Measurements from ENCODE around the gene CTBP1. TPM values are rescaled to one million over a fixed set of nuclear protein-coding genes. Genes with fewer than 3 reads are reported as not detected.

CTBP1 gene
- total and polyA plus RNA-seq, 7 experiments from 2014 or later: 57.2 to 233 (median 180) TPM

DNA sequence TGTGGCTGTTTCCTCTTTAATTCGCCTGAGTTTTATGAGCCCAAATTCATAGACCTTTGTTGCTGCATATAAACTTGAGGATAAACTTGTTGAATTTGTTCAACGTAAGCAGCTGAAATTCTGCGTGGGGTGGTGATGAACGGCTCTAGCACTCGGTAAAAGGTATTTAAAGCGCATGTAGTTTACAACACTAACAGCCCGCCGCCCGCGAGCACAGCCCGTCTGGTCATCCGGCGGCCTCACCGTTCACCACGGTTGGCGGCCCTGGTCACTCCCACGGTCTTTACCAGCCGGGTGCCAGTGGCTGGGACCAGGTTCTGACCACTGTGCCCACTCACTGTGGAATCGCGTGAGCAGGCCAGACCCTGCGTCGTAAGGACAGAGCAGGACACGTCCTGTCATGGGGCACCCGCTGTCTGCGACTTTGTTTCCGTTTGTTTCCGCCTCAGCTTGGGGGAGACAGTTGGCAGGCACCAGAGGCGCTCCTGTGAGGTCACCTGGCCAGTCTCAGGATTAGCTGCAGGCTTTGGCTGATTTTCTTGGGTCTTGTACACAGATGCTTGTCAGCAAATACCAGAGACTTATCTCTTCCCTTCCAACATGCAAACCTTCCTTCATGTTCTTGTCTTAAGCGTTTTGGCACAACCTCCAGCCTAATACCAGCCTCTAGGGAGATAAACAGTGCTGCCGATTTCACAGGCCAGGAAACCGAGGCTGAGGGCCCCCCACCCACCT is 39.8 kb downstream of the CTBP1 start:
- ChIA-PET CTCF (no interaction called here), POLR2A (no interaction called here)
- peaks cover 0 to 11% (median 7%) of the 10 kb centered on the region in 7 donors for H3K4me1 Mint-ChIP-seq
- Histone ChIP-seq H3K4me1 (ENCODE audit: control insufficient read depth in 2 of 2, insufficient read depth in 2 of 2, low read length in 2 of 2) (peaks cover 0 to 19% of the 10 kb centered on the region in 2 donors), H3K36me3 (ENCODE audit: control insufficient read depth in 2 of 3, insufficient read depth in 3 of 3, low read length in 3 of 3) (peaks cover 0 to 44% (median 0%) of the 10 kb centered on the region in 3 experiments), H3K27me3 (ENCODE audit: control insufficient read depth in 2 of 2, insufficient read depth in 2 of 2, low read length in 2 of 2) (no peaks in the 10 kb centered on the region), H3K4me3 (ENCODE audit: low read length) (no peak overlapping the region), H3K27ac (ENCODE audit: low read depth, low read length) (no peak overlapping the region), H3K9me3 (ENCODE audit: control insufficient read depth in 2 of 3, low read length in 3 of 3) (no peaks in the 10 kb centered on the region)
- DNase-seq: no peak
- intact Hi-C loops (cut with micrococcal nuclease): no loop called here
- peaks cover 0 to 6% (median 0%) of the 10 kb centered on the region in 5 donors for H3K36me3 Mint-ChIP-seq
- H3K27me3 Mint-ChIP-seq: no peaks in the 10 kb centered on the region
- H3K27ac Mint-ChIP-seq: peak overlapping the region in 1 of 9 donors; percentile 17
- ATAC-seq: no peak
- no peaks in the 10 kb centered on the region for H3K9me3 Mint-ChIP-seq
- peak overlapping the region in 1 of 10 donors; percentile 52 for H3K4me3 Mint-ChIP-seq

DNA sequence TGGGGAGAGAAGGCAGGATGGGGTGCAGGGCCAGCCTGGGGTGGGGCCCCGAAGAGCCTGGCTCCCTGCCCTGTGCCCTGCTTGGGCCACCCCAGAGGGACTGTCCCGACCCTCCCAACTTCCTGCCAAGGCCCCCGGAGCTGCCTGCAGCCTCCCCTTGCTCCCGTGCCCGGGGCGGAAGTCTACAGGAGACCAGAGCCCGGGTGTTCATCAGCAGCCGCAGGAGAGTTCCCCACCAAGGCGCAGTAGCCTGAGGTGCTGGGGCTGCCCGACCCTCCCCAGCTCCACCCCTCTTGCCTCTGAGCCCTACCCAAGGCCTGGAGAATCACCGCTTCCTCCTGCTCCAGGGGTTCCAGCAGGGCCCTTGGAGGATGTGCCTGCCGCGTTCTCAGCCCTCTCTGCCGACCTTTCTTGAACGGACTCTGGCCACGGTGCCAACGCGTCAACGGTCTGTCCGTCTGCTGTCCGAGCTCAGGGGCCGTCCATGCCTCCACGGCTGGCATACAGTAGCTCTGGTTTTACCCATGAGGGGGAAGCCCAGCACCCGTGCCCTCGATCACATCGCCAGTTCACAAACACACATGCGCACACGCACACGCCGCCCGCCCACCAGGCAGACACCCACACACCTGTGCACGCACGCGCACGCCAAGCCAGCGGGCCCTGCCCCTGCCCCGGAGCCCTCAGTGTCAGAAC is 40.5 kb downstream of the CTBP1 start:
- H3K27ac Mint-ChIP-seq: peak overlapping the region in 4 of 9 donors; percentile 17 to 79 (median 32)
- CTCF ChIA-PET: no interaction called here

DNA sequence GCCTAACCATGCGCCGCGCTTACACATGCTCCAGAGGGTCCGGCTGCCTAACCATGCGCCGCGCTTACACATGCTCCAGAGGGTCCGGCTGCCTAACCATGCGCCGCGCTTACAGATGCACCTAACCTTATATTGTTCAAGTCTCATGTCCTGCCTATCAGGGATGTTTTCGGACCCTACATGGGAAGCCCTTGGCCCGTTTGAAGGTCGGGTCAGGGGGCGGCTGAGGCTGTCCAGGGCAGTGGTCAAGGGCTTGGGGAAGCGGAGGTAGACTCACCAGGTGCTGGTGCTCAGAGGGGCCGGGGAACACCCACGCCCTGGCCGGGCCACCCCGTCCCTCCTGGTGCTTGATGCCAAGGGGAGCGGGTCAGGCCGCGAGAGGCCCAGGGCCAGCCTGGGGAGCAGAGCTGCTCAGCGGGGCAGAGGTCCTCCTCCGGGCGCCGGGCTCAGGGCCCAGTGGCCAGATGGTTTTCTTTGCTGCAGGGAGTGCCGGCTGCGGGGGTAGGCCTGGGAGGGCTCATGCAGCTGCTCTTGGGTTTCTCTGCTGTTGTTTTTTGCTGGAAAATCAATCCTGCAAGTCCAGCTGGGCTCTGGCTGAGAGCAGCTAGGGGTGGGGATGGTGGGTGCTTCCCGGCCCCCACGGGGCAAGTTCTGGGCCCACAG is 41.2 kb downstream of the CTBP1 start:
- peaks cover 0 to 6% (median 0%) of the 10 kb centered on the region in 5 donors for H3K36me3 Mint-ChIP-seq
- peaks cover 0 to 32% of the 10 kb centered on the region in 2 donors for H3K4me1 ChIP-seq (ENCODE audit: control insufficient read depth in 2 of 2, insufficient read depth in 2 of 2, low read length in 2 of 2)
- no peak overlapping the region for H3K4me3 Mint-ChIP-seq
- intact Hi-C loops (cut with micrococcal nuclease): no loop called here
- no peaks in the 10 kb centered on the region for H3K9me3 ChIP-seq (ENCODE audit: control insufficient read depth in 2 of 3, low read length in 3 of 3)
- CTCF ChIA-PET: no interaction called here
- peaks cover 0 to 30% (median 0%) of the 10 kb centered on the region in 3 experiments for H3K36me3 ChIP-seq (ENCODE audit: control insufficient read depth in 2 of 3, insufficient read depth in 3 of 3, low read length in 3 of 3)
- H3K9me3 Mint-ChIP-seq: no peaks in the 10 kb centered on the region
- peaks cover 0 to 25% (median 18%) of the 10 kb centered on the region in 7 donors for H3K4me1 Mint-ChIP-seq
- H3K27me3 ChIP-seq (ENCODE audit: control insufficient read depth in 2 of 2, insufficient read depth in 2 of 2, low read length in 2 of 2): no peaks in the 10 kb centered on the region
- no peak overlapping the region for H3K27ac ChIP-seq (ENCODE audit: low read depth, low read length)
- DNase-seq (no peak), ATAC-seq (no peak)
- POLR2A ChIA-PET: no interaction called here
- H3K27ac Mint-ChIP-seq: no peak overlapping the region
- H3K27me3 Mint-ChIP-seq: no peaks in the 10 kb centered on the region
- no peak overlapping the region for H3K4me3 ChIP-seq (ENCODE audit: low read length)

More for the DNA sequence above, 40.5 kb downstream of the CTBP1 start:
- Histone ChIP-seq H3K36me3 (ENCODE audit: control insufficient read depth in 2 of 3, insufficient read depth in 3 of 3, low read length in 3 of 3) (peaks cover 0 to 36% (median 0%) of the 10 kb centered on the region in 3 experiments), H3K9me3 (ENCODE audit: control insufficient read depth in 2 of 3, low read length in 3 of 3) (no peaks in the 10 kb centered on the region), H3K4me3 (ENCODE audit: low read length) (no peak overlapping the region), H3K27ac (ENCODE audit: low read depth, low read length) (no peak overlapping the region), H3K4me1 (ENCODE audit: control insufficient read depth in 2 of 2, insufficient read depth in 2 of 2, low read length in 2 of 2) (peaks cover 0 to 25% of the 10 kb centered on the region in 2 donors), H3K27me3 (ENCODE audit: control insufficient read depth in 2 of 2, insufficient read depth in 2 of 2, low read length in 2 of 2) (no peaks in the 10 kb centered on the region)
- Mint-ChIP-seq H3K4me3 (peak overlapping the region in 1 of 10 donors; percentile 52), H3K4me1 (peaks cover 0 to 18% (median 12%) of the 10 kb centered on the region in 7 donors), H3K36me3 (peaks cover 0 to 6% (median 0%) of the 10 kb centered on the region in 5 donors), H3K27me3 (no peaks in the 10 kb centered on the region), H3K9me3 (no peaks in the 10 kb centered on the region)
- intact Hi-C loops (cut with micrococcal nuclease): no loop called here
- POLR2A ChIA-PET: no interaction called here
- ATAC-seq (peak; percentile 8), DNase-seq (no peak)

DNA sequence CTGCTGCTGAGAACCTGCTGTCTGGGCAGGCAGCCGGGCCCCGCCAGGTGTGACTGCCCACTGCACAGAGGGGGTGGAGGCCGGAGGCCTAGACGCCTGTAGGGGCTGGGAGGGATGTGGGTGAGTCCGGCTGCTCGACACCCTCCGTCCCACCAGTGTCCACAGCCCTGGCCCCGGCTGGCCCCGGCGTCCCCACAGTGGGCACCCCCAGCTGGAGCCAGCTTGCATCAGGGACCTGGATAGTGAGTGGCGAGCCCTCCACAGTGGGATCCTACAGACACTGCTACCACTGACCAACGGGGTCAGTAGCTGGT is 41.8 kb downstream of the CTBP1 start:
- Mint-ChIP-seq H3K4me1 (peaks cover 5 to 28% (median 21%) of the 10 kb centered on the region in 7 donors), H3K27ac (no peak overlapping the region), H3K27me3 (no peaks in the 10 kb centered on the region), H3K4me3 (no peak overlapping the region), H3K36me3 (peaks cover 0 to 6% (median 0%) of the 10 kb centered on the region in 5 donors), H3K9me3 (peaks cover 0 to under 1% (median 0%) of the 10 kb centered on the region in 11 donors)
- DNase-seq: peak in 1 of 9 donors; percentile 5
- intact Hi-C loops (cut with micrococcal nuclease): no loop called here
- POLR2A ChIA-PET: no interaction called here
- Histone ChIP-seq H3K4me3 (ENCODE audit: low read length) (no peak overlapping the region), H3K27me3 (ENCODE audit: control insufficient read depth in 2 of 2, insufficient read depth in 2 of 2, low read length in 2 of 2) (no peaks in the 10 kb centered on the region), H3K4me1 (ENCODE audit: control insufficient read depth in 2 of 2, insufficient read depth in 2 of 2, low read length in 2 of 2) (peaks cover 5 to 38% of the 10 kb centered on the region in 2 donors), H3K27ac (ENCODE audit: low read depth, low read length) (no peak overlapping the region), H3K9me3 (ENCODE audit: control insufficient read depth in 2 of 3, low read length in 3 of 3) (no peaks in the 10 kb centered on the region), H3K36me3 (ENCODE audit: control insufficient read depth in 2 of 3, insufficient read depth in 3 of 3, low read length in 3 of 3) (peaks cover 0 to 24% (median 0%) of the 10 kb centered on the region in 3 experiments)
- no peak for ATAC-seq
- CTCF ChIA-PET: no interaction called here

DNA sequence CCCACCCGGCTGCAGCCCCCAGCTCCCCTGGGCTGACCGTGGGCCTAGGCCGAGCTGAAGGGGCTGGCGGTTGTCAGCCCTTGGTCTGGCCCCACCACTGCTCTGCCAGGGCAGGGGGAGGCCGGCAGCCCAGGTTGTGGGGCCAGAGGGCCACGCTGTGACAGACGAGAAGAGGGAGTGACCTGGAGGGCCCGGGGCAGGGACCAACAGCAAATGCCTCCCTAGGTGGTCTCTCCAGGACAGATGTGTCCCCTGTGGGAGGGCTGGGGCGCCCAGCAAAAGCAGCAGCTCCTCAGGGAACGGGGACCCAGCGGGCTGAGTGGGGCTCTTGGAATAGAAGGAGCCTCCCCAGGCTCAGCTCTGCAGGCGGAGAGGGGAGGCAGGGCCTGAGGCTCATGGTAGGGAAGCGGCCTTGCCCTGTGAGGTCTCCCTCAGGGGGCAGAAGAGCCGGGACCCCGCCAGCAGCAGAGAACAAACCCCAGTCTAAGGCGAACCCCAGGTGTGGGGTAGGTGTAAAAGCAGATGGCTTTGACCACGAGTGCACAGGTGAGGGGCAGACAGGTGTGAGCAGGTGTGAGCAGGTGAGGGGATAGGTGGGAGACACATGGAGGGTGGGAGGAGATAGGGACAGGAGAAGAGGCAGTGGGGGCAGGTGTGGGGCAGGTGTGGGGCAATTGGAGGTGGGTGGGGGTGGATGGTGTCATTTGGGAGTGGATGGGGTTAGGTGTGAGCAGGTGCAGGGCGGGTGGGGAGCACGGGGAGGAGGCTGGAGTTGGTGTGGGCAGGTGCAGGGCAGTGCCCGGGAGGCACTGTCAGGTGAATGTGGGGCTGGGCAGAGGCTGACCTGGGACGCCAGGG is 42.4 kb downstream of the CTBP1 start:
- Histone ChIP-seq H3K4me1 (ENCODE audit: control insufficient read depth in 2 of 2, insufficient read depth in 2 of 2, low read length in 2 of 2) (peaks cover 6 to 44% of the 10 kb centered on the region in 2 donors), H3K27ac (ENCODE audit: low read depth, low read length) (no peak overlapping the region), H3K9me3 (ENCODE audit: control insufficient read depth in 2 of 3, low read length in 3 of 3) (no peaks in the 10 kb centered on the region), H3K4me3 (ENCODE audit: low read length) (no peak overlapping the region), H3K36me3 (ENCODE audit: control insufficient read depth in 2 of 3, insufficient read depth in 3 of 3, low read length in 3 of 3) (peaks cover 0 to 20% (median 0%) of the 10 kb centered on the region in 3 experiments), H3K27me3 (ENCODE audit: control insufficient read depth in 2 of 2, insufficient read depth in 2 of 2, low read length in 2 of 2) (no peaks in the 10 kb centered on the region)
- peaks cover 11 to 34% (median 26%) of the 10 kb centered on the region in 7 donors for H3K4me1 Mint-ChIP-seq
- H3K9me3 Mint-ChIP-seq: peaks cover 0 to 2% (median 0%) of the 10 kb centered on the region in 11 donors
- H3K4me3 Mint-ChIP-seq: no peak overlapping the region
- peak overlapping the region in 1 of 9 donors; percentile 32 for H3K27ac Mint-ChIP-seq
- POLR2A ChIA-PET: no interaction called here
- CTCF ChIA-PET: no interaction called here
- ATAC-seq (no peak), DNase-seq (peak in 2 of 9 donors; percentile 4 to 14)
- H3K27me3 Mint-ChIP-seq: no peaks in the 10 kb centered on the region
- intact Hi-C loops (cut with micrococcal nuclease): no loop called here
- H3K36me3 Mint-ChIP-seq: peaks cover 0 to 6% (median 0%) of the 10 kb centered on the region in 5 donors
